ENCODE results near the gene NCKAP5.
"Not testable (repeated sequence)": the region's sequence is repeated elsewhere in the genome, so short reads cannot be mapped to it uniquely, and the experiment has no call there.

NCKAP5 gene

GRCh38 chr2:133266041-133266925 lies 302.0 kb downstream of the NCKAP5 start:
- peak; percentile 40 for DNase-seq (ENCODE audit: low spot score)

GRCh38 chr2:133265432-133265949 lies 302.8 kb downstream of the NCKAP5 start:
- DNase-seq (ENCODE audit: low spot score) = peak; percentile 58

- no peak for DNase-seq (ENCODE audit: low spot score)
Measured at GRCh38 chr2:133264989-133265401, 303.3 kb downstream of the NCKAP5 start.

DNA sequence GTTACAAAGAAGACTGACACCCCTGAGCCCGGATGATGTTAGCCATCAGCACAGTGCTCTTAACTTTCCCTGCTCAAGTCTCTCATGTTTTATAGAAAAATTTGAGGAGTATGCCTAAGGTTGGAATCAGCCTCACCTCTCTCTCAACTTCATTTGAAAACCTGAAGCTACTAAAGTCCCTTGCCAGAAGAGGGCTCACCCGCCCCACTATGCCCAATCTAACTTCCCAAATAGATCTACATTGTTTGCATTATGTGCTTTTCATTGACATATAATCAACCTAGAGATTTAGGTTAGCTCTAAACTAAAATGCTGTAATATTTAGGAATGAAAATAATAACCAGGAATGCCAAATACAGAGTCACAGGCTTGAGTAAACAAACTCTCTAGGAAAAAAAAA lies 305.4 kb downstream of the NCKAP5 start:
- no peak for DNase-seq (ENCODE audit: low spot score)

DNA sequence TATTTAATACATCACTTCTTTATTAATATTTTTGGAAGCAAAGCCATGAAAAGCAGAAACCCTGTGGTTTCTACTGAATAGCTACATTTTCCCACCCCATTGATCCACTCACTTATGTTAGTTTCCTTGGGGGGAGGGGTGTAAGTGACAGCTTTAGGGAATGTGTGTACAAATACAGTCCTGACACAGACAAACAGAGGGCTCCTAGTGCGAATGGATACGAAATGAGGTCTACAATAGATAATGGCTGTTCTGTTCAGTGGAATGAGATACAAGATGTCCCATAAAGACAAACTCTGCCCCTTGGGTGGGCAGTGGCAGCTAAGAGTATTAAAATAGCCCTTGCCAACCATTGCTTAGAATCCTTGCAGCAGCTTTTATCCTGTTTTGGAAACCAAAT lies 312.9 kb downstream of the NCKAP5 start:
- peak; percentile 7 for DNase-seq (ENCODE audit: low spot score)

DNA sequence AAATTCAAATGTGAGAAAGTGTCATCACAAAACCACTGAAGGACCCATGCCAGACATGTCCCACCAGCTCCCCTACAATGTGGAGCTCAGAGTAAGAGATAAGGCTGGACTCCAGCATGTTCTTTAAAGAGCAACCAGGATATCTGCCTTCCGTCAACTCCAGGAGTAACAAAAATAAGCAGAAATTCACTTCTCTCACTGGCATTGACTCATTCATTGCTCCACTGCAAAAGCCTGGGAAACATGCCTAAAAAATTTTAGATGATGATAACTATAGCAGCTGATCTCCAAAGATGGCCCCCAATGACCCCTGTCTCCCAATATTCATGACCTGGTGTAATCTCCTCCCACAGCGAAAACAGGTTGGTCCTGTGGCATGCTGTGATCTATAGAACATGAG lies 314.5 kb downstream of the NCKAP5 start:
- DNase-seq (ENCODE audit: low spot score) = peak; percentile 29

DNA sequence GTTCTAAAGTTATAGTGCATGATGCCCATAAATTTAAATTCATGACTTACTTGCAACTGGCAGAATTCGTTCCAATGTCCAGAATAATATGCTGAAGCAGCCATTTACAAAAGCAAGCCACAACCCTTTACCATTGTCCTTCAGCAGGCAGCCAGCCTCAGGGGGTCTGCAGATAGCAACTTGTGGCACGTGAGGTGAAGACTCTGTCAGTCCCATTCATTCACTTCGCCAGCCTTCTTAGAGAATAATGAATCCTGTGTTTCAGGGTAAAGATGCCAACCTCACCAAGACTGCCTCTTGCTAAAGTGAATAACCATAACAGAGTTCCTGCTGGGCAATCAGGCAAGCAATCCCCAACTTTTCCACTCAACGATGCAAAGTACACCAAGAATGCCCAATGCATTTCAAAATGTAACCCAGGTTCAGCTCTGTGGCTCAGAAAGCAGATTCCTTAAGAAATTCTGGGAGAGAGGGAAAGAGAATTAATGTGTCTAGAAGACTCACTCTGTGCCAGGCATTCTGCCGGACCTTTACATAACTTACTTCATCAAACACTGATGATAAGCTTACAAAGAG lies 315.4 kb downstream of the NCKAP5 start:
- DNase-seq (ENCODE audit: low spot score) = no peak

- no peak for DNase-seq (ENCODE audit: low spot score)
Measured at GRCh38 chr2:133249362-133249761, 318.9 kb downstream of the NCKAP5 start.

- DNase-seq (ENCODE audit: low spot score) = no peak
Measured at GRCh38 chr2:133248264-133248663, 320.0 kb downstream of the NCKAP5 start.

DNA sequence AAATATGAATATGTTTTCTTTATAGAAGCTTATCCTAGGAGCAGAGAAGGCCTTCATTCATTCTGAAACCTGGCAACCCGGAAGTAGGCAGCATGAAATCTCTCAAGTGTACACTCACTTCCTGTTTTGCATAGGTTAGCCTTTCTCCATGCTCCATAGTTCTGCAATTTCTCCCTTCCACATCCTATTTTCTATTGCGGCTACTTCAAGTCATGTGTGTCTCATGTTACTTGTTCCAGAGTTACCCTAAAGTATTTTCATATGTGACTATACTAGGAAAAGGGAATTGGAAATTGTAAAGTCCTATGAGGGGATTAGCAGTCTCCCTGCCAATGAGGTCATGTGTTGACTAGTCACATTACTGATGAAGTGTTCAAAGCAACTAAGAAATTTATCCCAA lies 320.6 kb downstream of the NCKAP5 start:
- DNase-seq (ENCODE audit: low spot score) = no peak

DNA sequence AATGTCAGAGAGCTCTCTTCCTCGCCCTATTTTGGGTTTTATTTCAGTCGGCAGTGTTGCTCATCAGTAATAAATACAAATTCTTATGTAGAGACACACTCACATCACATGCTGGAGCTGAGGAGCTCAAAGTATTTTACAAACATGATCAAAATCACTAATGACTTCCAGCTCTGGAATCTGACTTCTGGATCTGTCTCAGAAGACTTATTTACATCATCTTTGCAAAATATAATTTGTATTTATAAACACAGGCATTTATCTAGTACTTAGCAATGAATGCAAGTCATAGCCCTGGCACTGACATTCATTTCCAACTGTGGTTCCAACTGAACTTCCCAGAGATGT lies 327.1 kb downstream of the NCKAP5 start:
- peak; percentile 23 for DNase-seq (ENCODE audit: low spot score)

GRCh38 chr2:133240491-133241223 lies 327.6 kb downstream of the NCKAP5 start:
- DNase-seq (ENCODE audit: low spot score) = no peak

- no peak for DNase-seq (ENCODE audit: low spot score)
Measured at GRCh38 chr2:133235968-133236367, 332.3 kb downstream of the NCKAP5 start.

- DNase-seq (ENCODE audit: low spot score) = no peak
Measured at GRCh38 chr2:133232556-133232955, 335.7 kb downstream of the NCKAP5 start.

- no peak for DNase-seq (ENCODE audit: low spot score)
Measured at GRCh38 chr2:133231264-133231663, 337.0 kb downstream of the NCKAP5 start.

DNA sequence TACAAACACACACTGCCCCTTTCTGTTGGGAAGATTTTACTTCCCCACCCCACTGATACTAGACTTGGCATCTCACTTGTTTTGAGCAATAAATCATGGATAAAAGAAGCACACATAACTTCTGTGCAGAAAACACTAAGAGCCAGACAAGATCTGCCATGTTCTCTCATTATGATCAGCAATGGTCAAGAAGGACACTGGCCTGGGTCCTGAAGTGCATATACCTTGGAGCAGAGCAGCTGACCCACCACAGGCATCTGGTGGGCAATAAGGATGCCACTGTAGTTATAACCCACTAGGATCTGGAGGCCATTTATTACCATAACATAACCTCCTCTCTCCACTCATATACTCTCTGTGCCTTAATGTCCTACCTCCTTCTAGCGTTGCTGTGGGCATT lies 338.3 kb downstream of the NCKAP5 start:
- no peak for DNase-seq (ENCODE audit: low spot score)

GRCh38 chr2:133223226-133223625 lies 345.0 kb downstream of the NCKAP5 start:
- DNase-seq (ENCODE audit: low spot score) = no peak

DNA sequence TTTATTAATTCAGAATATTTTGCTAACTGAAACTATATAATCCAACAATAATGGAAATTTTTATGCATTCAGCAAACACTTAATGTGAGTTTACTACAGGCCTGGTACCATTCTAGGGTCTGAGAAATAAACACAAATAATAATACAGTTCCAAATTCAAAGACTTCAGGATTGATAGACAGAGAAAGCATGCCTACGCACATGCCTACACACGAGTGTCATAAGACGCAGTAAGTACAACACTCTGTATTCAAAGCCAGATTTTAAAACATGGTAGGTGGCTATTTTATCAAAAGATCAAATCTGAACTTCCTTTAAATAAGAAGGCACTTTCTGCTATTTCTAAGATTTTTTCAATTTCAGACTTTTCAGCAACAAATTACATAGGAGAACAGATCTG lies 346.9 kb downstream of the NCKAP5 start:
- no peak for DNase-seq (ENCODE audit: low spot score)

DNA sequence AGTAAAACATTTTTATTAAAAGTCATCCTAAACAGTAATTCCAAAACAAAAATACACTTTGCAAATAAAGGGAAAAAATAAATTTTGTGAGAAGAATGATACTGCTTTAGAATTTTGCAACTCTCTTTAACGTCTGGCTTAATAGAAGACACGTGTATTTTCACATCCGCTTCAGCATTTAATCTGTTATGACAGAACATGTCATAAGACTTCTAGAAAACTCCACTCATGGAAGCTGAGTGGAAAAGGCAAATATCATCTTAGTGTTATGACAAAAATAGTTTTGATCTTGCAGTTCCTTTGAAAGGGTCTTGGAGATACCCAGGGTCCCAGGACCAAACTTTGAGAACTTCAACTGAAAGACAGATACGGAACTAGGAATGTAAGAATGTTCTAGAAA lies 350.1 kb downstream of the NCKAP5 start:
- DNase-seq (ENCODE audit: low spot score) = no peak

DNA sequence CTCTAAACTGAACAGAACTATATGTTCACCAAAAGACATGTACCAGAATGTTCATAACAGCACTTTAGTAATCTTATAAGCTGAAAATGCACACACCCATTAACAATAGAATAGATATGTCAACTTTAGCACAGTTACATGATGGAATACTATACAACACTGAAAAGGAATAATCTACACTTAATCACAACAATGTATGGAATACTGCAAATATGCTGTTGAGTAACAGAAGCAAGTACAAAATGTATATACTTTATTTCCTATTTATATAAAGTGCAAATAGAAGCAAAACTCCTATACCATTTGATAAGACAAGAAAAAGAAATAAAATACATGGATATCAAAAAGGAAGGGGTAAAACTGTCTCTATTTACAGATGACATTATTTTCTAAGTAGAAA lies 352.8 kb downstream of the NCKAP5 start:
- no peak for DNase-seq (ENCODE audit: low spot score)

DNA sequence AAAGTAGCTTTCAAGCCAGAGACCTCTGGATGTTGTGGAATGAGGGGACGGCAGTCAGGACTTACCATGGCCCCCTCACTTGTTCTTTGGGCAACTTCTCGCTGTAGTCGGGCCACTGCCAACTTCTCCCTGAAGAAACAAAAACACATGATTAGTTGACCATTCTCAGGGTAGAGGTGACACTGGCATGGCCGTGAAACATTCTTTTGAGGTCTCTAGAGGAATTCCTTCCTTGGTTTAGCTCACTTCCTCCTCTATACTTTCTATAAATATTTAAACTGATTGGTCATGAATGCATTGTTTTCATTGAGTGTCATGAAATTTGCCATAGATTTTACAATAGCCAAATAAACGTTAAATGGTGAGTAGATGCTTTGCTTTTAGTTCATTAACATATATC lies 354.6 kb downstream of the NCKAP5 start:
- DNase-seq (ENCODE audit: low spot score) = peak; percentile 6

GRCh38 chr2:133209325-133209724 lies 358.9 kb downstream of the NCKAP5 start:
- DNase-seq (ENCODE audit: low spot score) = no peak

GRCh38 chr2:133206666-133207065 lies 361.6 kb downstream of the NCKAP5 start:
- not testable (repeated sequence) for DNase-seq (ENCODE audit: low spot score)

Measured in hepatic stellate cell (primary cell).